HepG2 (cell line): ENCODE results near the gene NMNAT3. TPM values are rescaled to one million over a fixed set of nuclear protein-coding genes. Genes with fewer than 3 reads are reported as not detected.

Source experiments
- EHMT2 ChIP-seq: fragments of 200-600 bp; sonication (generic); IDR thresholded peaks from 2 replicates; pipeline ENCODE4 v1.7.0; 2017; ENCODE audit warnings: antibody characterized with exemption, low read depth, low read length, borderline replicate concordance
- MEF2D ChIP-seq: sonication (generic); formaldehyde crosslinking; IDR thresholded peaks from 2 replicates; pipeline ENCODE4 v1.5.1; 2020; ENCODE audit warnings: mild to moderate bottlenecking, missing genetic modification reagents
- MIER3 ChIP-seq: IDR thresholded peaks from 2 replicates; pipeline ENCODE4 v1.6.1; 2016; ENCODE audit warnings: missing compliant biosample characterization, borderline replicate concordance
- PREB ChIP-seq: sonication (generic); formaldehyde crosslinking; IDR thresholded peaks from 2 replicates; pipeline ENCODE4 v1.4.0; 2020; ENCODE audit warnings: missing genetic modification reagents
- SAP130 ChIP-seq: IDR thresholded peaks from 2 replicates; pipeline ENCODE4 v1.6.1; 2016; ENCODE audit warnings: low read depth
- ZBTB10 ChIP-seq: sonication (generic); formaldehyde crosslinking; IDR thresholded peaks from 2 replicates; pipeline ENCODE4 v1.4.0; 2020; ENCODE audit warnings: missing genetic modification reagents, borderline replicate concordance
- ZNF44 ChIP-seq: sonication (generic); formaldehyde crosslinking; IDR thresholded peaks from 2 replicates; pipeline ENCODE4 v1.5.1; 2020; ENCODE audit warnings: mild to moderate bottlenecking, missing genetic modification reagents
- ZNF703 ChIP-seq: sonication (generic); formaldehyde crosslinking; IDR thresholded peaks from 2 replicates; pipeline ENCODE4 v1.5.1; 2020; ENCODE audit warnings: missing genetic modification reagents, mild to moderate bottlenecking, moderate library complexity, borderline replicate concordance
- polyA plus RNA-seq, 8 experiments: library from polyadenylated mRNA; depleted of rRNA in 3 of 8; stranded (reverse) in 7 of 8; unstranded in 1 of 8; fragments of >200 nt; fragmentation: Illumina TruSeq in 4 of 8; extraction: Trizol in 4 of 8; gene quantifications; 2 replicates each; pipeline versions ENCODE4 v1.2.1 to v1.2.3, GENCODE V29; 2011 to 2016; ENCODE audit warnings: low read depth in 4 of 8, missing spikeins in 1 of 8, mixed read lengths in 1 of 8; ENCODE audit not compliant: insufficient read depth in 1 of 8
- total RNA-seq, 5 experiments: library from RNA; depleted of rRNA; stranded (reverse); fragments of >200 nt; fragmentation: Illumina TruSeq; extraction: Trizol; gene quantifications; 2 replicates each; pipeline ENCODE4 v1.2.3, GENCODE V29; 2016; ENCODE audit warnings: low read depth in 1 of 5
- TF ChIP-seq, protein P1 (sequence below): sonication (generic); formaldehyde crosslinking; IDR thresholded peaks from 2 replicates; pipeline ENCODE4 v1.4.0; 2020; ENCODE audit warnings: mild to moderate bottlenecking, missing genetic modification reagents
- TF ChIP-seq, protein P2 (sequence below): IDR thresholded peaks from 2 replicates; pipeline ENCODE4 v1.6.1; 2016

The NMNAT3 gene
- total and polyA plus RNA-seq, 2 of the 13 experiments (the other 11 are each of a cell fraction or from before 2014, with no cell fraction given), result 6.1 to 7.0 TPM

DNA sequence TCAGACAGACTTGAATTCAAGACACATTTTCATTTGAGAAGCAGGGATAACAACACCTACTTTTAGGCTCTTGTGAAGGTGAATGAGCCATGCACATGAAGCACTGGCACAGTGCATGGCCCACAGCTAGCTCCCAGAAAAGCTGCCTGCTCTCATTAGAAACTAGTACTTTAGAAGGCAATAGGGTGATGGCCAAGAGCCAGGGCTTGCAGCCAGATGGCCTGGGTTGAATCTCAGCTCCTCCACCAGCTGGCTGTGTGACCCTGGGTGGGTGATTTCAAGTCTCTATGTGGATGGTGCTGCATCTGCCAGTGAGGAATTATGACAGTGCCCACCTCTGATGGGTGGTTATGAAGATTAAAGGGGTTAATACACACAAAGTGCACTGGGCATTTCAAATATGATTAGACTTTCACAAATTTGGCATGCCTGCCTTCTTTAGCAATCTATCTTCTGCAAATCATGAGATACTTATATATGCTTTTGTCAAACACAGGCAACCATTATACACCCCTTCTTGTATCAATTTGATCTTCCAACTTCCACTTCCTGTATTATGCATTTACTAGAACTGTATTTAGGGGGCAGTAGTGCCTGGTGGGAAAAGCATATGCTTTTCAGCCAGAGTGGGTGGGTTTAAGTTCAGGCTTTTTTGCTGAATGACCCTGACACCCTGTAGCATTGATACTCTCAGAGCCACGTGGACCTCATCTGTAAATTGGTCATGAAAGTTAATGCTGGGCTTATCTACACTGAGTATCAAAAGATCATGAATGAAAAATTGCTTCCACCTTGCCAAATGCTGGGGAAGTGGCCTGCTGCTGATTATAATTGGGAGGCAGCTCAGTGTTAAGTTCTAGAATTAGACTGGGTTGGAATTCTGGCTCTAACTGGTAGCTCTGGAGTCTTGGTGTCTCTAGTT, 103.5 kb downstream of the NMNAT3 start (continued):
- TF ChIP-seq ZBTB10 (CRISPR knock-in tag) (no peak), PREB (no peak), ZNF44 (CRISPR knock-in tag) (no peak), MEF2D (CRISPR knock-in tag) (no peak), ZNF703 (CRISPR knock-in tag) (no peak), MIER3 (CRISPR knock-in tag) (no peak), EHMT2 (no peak), SAP130 (CRISPR knock-in tag) (no peak)
- TF ChIP-seq, protein P1, sequence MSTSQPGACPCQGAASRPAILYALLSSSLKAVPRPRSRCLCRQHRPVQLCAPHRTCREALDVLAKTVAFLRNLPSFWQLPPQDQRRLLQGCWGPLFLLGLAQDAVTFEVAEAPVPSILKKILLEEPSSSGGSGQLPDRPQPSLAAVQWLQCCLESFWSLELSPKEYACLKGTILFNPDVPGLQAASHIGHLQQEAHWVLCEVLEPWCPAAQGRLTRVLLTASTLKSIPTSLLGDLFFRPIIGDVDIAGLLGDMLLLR, result no peak
- TF ChIP-seq, protein P2, sequence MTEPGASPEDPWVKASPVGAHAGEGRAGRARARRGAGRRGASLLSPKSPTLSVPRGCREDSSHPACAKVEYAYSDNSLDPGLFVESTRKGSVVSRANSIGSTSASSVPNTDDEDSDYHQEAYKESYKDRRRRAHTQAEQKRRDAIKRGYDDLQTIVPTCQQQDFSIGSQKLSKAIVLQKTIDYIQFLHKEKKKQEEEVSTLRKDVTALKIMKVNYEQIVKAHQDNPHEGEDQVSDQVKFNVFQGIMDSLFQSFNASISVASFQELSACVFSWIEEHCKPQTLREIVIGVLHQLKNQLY (CRISPR knock-in tag), result no peak
